Colonic mucosa (tissue), 4 donors: ENCODE measurements around the gene SLC2A3. TPM values are rescaled to one million over a fixed set of nuclear protein-coding genes. Genes with fewer than 3 reads are reported as not detected.
A peak's percentile ranks its signal among the peaks of the same experiment; 100 is the strongest.
"Not testable (repeated sequence)": the region's sequence is repeated elsewhere in the genome, so short reads cannot be mapped to it uniquely, and the experiment has no call there.

ENCODE experiments used
- DNase-seq: peaks from one replicate; pipeline ENCODE4 v3.0.0-alpha.2; 2020
- H3K27ac ChIP-seq: fragments of 200-600 bp; one replicate; pipeline ENCODE4 v1.8.0; 2021
- H3K27me3 ChIP-seq: fragments of 200-600 bp; one replicate; pipeline ENCODE4 v1.8.0; 2021
- H3K36me3 ChIP-seq: fragments of 200-600 bp; one replicate; pipeline ENCODE4 v1.8.0; 2021
- H3K4me1 ChIP-seq: fragments of 200-600 bp; one replicate; pipeline ENCODE4 v1.8.0; 2021; ENCODE audit warnings: mild to moderate bottlenecking
- H3K4me3 ChIP-seq: fragments of 200-600 bp; one replicate; pipeline ENCODE4 v1.8.0; 2021
- H3K9ac ChIP-seq, 2 donors: one replicate each; pipeline ENCODE4 v1.7.0; 2013; ENCODE audit warnings: control low read depth in 2 of 2, low read depth in 2 of 2, low read length in 2 of 2
- H3K9me3 ChIP-seq: fragments of 200-600 bp; one replicate; pipeline ENCODE4 v1.8.0; 2021
- CTCF ChIP-seq: fragments of 200-600 bp; IDR thresholded peaks from one replicate; pipeline ENCODE4 v1.8.0; 2022; ENCODE audit warnings: antibody characterized with exemption, mild to moderate bottlenecking
- intact Hi-C: fragments of 100-400 bp; cut with DNase I; formaldehyde crosslinking; loops from one replicate; pipeline ENCODE4 v1.14.1; 2022
- total RNA-seq, 2 donors: library from RNA; stranded (reverse); fragmentation: NEBNext Ultra II Directional in 1 of 2; extraction: Animal tissue kit (Norgen Biotek cat#: 25700) in 1 of 2; gene quantifications; one replicate each; pipeline ENCODE4 v1.2.1, GENCODE V29; 2021
- donor health status: healthy.
- donor health status: DM: no; HTN: no; CAD: no.
- donor health status: DM: no; HTN: no; CAD: no.

SLC2A3 gene
- total RNA-seq, 2 donors from 2014 or later = 21.6 to 29.0 TPM

GRCh38 chr12:7961395-7962178 is 25.6 kb upstream of the SLC2A3 start:
- no peak for TF ChIP-seq CTCF
- no peak for DNase-seq
- Histone ChIP-seq H3K36me3 (no peaks in the 10 kb centered on the region), H3K9ac (no peak overlapping the region), H3K4me1 (no peaks in the 10 kb centered on the region), H3K27ac (peak overlapping the region; percentile 66), H3K27me3 (no peaks in the 10 kb centered on the region), H3K9me3 (no peaks in the 10 kb centered on the region), H3K4me3 (no peak overlapping the region)
- intact Hi-C loops = no loop called here

GRCh38 chr12:7959701-7960121 is 23.7 kb upstream of the SLC2A3 start:
- H3K9me3 ChIP-seq = no peaks in the 10 kb centered on the region
- peak; percentile 31 for DNase-seq
- peak overlapping the region; percentile 25 for H3K4me3 ChIP-seq
- peak overlapping the region; percentile 66 for H3K27ac ChIP-seq
- peak overlapping the region in 1 of 2 donors; percentile 12 for H3K9ac ChIP-seq
- H3K4me1 ChIP-seq = no peaks in the 10 kb centered on the region
- no peak for TF ChIP-seq CTCF
- no peaks in the 10 kb centered on the region for H3K36me3 ChIP-seq
- H3K27me3 ChIP-seq = no peaks in the 10 kb centered on the region
- intact Hi-C loops = no loop called here

GRCh38 chr12:7959278-7959677 is 23.3 kb upstream of the SLC2A3 start:
- H3K9me3 ChIP-seq = no peaks in the 10 kb centered on the region
- no peaks in the 10 kb centered on the region for H3K27me3 ChIP-seq
- peak overlapping the region; percentile 66 for H3K27ac ChIP-seq
- H3K4me1 ChIP-seq = no peaks in the 10 kb centered on the region
- intact Hi-C loops = no loop called here
- H3K36me3 ChIP-seq = no peaks in the 10 kb centered on the region
- peak overlapping the region in 1 of 2 donors; percentile 12 for H3K9ac ChIP-seq
- no peak for DNase-seq
- no peak for TF ChIP-seq CTCF
- H3K4me3 ChIP-seq = no peak overlapping the region

GRCh38 chr12:7954877-7955276 is 18.9 kb upstream of the SLC2A3 start:
- intact Hi-C loops, H3K36me3 ChIP-seq, DNase-seq: not testable (repeated sequence)

GRCh38 chr12:7954418-7954817 is 18.4 kb upstream of the SLC2A3 start:
- DNase-seq, H3K36me3 ChIP-seq, H3K9ac ChIP-seq, intact Hi-C loops, H3K27ac ChIP-seq, H3K4me1 ChIP-seq, H3K4me3 ChIP-seq, H3K27me3 ChIP-seq, H3K9me3 ChIP-seq: not testable (repeated sequence)

More at GRCh38 chr12:7954877-7955276, 18.9 kb upstream of the SLC2A3 start:
- not testable (repeated sequence) for H3K27me3 ChIP-seq, H3K4me3 ChIP-seq, H3K4me1 ChIP-seq, H3K9ac ChIP-seq, H3K27ac ChIP-seq, H3K9me3 ChIP-seq

GRCh38 chr12:7953912-7954311 is 17.9 kb upstream of the SLC2A3 start:
- H3K4me3 ChIP-seq, intact Hi-C loops, H3K9me3 ChIP-seq, H3K4me1 ChIP-seq, DNase-seq, H3K9ac ChIP-seq, H3K27ac ChIP-seq, H3K36me3 ChIP-seq, H3K27me3 ChIP-seq: not testable (repeated sequence)

- intact Hi-C loops = no loop called here
- no peak for TF ChIP-seq CTCF
- no peaks in the 10 kb centered on the region for H3K4me1 ChIP-seq
- no peak overlapping the region for H3K9ac ChIP-seq
- no peaks in the 10 kb centered on the region for H3K36me3 ChIP-seq
- no peaks in the 10 kb centered on the region for H3K27me3 ChIP-seq
- no peak for DNase-seq
- H3K4me3 ChIP-seq = no peak overlapping the region
- no peak overlapping the region for H3K27ac ChIP-seq
- no peaks in the 10 kb centered on the region for H3K9me3 ChIP-seq
Observed at GRCh38 chr12:7951671-7952070, 15.7 kb upstream of the SLC2A3 start.

- DNase-seq, H3K27me3 ChIP-seq, H3K27ac ChIP-seq, H3K9ac ChIP-seq, intact Hi-C loops, H3K36me3 ChIP-seq, H3K9me3 ChIP-seq, H3K4me1 ChIP-seq, H3K4me3 ChIP-seq: not testable (repeated sequence)
Observed at GRCh38 chr12:7950230-7950943, 14.4 kb upstream of the SLC2A3 start.
